ENCODE data around the gene ZNF415.

The ZNF415 gene

DNA sequence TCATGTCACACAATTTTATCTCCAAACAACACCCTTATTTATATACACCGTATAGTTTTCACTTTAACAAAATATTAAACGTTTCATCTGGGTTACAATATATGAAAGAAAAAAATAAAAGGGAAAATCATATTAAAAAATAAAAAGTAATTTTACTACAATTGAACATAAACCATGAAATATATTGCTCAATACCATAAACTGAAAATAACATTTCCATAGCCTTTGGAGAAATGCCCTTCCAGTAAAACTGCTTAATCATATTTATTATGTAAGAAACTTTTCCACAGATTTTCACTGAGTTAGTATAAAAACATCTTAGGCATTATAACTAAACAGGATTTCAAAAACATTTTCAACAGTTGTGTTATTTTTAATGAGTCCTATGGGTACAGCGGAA lies 27.6 kb upstream of the ZNF415 start:
- no peak for DNase-seq (ENCODE audit: low spot score)
- TF ChIP-seq, protein P1, sequence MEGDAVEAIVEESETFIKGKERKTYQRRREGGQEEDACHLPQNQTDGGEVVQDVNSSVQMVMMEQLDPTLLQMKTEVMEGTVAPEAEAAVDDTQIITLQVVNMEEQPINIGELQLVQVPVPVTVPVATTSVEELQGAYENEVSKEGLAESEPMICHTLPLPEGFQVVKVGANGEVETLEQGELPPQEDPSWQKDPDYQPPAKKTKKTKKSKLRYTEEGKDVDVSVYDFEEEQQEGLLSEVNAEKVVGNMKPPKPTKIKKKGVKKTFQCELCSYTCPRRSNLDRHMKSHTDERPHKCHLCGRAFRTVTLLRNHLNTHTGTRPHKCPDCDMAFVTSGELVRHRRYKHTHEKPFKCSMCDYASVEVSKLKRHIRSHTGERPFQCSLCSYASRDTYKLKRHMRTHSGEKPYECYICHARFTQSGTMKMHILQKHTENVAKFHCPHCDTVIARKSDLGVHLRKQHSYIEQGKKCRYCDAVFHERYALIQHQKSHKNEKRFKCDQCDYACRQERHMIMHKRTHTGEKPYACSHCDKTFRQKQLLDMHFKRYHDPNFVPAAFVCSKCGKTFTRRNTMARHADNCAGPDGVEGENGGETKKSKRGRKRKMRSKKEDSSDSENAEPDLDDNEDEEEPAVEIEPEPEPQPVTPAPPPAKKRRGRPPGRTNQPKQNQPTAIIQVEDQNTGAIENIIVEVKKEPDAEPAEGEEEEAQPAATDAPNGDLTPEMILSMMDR (conservative IDR thresholded peaks at IDR 0.05; ENCODE audit: low read depth), result no peak
- ChIA-PET POLR2A (ENCODE audit: low non-redundant PET) (no interaction called here), CTCF (no interaction called here)
- no peak overlapping the region for H3K27ac ChIP-seq

DNA sequence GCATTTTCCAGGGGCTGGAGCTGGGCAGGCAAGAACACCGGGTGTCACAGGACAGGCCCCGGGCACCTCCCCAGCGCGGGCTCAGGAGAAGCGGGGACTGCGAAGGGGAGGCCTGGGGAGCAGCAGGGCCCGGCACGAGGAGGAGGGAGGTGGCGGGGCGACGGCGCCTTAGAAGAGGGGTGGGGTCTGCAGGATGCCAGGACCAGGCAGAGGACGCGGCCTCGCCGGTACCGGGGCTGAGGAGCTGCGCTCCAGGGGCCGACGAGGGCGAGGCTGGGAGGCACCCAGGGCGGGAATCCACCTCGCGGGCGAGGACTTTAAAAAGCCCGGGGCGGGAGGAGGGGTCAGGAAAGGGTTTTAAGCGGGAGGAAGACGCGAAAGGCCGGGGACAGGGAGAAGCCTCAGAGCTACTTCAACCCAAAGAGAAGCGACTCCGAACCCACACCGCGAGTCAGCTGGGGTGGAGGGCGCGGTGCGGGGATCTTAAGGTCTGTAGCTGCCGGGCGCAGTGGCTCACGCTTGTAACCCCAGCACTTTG lies 25.5 kb upstream of the ZNF415 start:
- ChIA-PET CTCF (no interaction called here), POLR2A (ENCODE audit: low non-redundant PET) (no interaction called here)
- TF ChIP-seq, protein P1 (conservative IDR thresholded peaks at IDR 0.05; ENCODE audit: low read depth), result no peak
- peak; percentile 30 for DNase-seq (ENCODE audit: low spot score)
- H3K27ac ChIP-seq, result peak overlapping the region; percentile 50

DNA sequence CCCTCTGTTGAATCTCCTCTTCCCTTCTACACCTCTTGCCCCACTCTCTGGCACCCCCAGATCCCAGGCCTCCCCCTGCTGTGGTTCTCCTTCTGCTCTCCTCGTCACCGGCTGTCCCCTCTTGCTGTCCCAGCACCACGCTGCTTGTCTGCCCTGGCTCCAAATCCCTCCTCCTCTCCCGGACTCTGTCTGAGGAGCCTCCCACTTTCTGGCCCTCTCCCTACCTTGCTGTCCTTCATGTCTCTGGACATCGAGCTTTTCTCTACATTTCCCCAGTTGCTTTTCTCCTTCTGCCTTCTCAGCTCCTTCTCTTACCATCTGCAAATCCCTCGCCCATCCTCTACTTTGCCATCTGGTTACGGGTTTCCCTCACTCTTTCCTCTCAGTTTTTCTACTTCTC lies 24.9 kb upstream of the ZNF415 start:
- CTCF ChIA-PET, result no interaction called here
- no peak for DNase-seq (ENCODE audit: low spot score)
- TF ChIP-seq, protein P1 (conservative IDR thresholded peaks at IDR 0.05; ENCODE audit: low read depth), result no peak
- POLR2A ChIA-PET (ENCODE audit: low non-redundant PET), result no interaction called here
- peak overlapping the region; percentile 50 for H3K27ac ChIP-seq

DNA sequence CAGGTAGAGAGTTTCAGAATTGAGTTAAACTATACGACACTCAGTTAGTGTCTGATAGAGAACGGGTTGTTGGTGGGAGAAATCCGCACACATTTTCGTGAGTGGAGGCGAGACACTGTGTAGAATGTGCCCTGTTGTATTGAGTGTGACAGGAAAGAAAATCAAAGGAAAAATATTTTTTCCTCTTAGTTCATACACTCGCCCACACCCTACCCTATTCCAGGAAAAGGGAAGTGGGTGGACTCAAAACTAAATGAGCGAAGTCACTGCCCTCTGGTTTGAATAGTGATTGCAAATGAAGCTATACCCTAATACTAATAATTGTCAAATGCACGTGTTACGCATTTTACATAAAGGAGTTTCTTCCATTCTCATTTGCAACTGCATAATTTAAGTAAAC lies 24.1 kb upstream of the ZNF415 start:
- DNase-seq (ENCODE audit: low spot score), result no peak
- CTCF ChIA-PET, result no interaction called here
- POLR2A ChIA-PET (ENCODE audit: low non-redundant PET), result no interaction called here
- no peak overlapping the region for H3K27ac ChIP-seq
- TF ChIP-seq, protein P1 (conservative IDR thresholded peaks at IDR 0.05; ENCODE audit: low read depth), result no peak

DNA sequence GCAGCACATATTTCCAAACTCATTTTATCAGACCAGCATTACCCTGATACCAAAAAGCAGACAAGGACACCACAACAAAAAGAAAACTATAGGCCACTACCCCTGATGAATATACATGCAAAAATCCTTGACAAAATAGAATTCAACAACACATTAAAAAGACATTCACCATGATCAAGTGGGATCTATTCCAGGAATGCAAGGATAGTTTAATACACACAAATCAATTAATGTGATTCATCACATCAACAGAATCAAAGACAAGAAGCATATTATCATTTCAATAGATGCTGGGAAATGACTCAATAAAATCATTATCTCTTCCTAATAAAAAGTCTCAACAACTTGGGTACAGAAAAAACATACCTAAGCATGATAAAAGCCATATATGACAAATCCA lies 14.9 kb upstream of the ZNF415 start:
- H3K27ac ChIP-seq, result no peak overlapping the region
- CTCF ChIA-PET, result interaction anchor here (0.6 kb wide), 1 partner anchor 13 kb away, joined by 3 read pairs; no protein-coding TSS in a partner anchor
- DNase-seq (ENCODE audit: low spot score), result no peak
- POLR2A ChIA-PET (ENCODE audit: low non-redundant PET), result no interaction called here
- TF ChIP-seq, protein P1 (conservative IDR thresholded peaks at IDR 0.05; ENCODE audit: low read depth), result no peak

DNA sequence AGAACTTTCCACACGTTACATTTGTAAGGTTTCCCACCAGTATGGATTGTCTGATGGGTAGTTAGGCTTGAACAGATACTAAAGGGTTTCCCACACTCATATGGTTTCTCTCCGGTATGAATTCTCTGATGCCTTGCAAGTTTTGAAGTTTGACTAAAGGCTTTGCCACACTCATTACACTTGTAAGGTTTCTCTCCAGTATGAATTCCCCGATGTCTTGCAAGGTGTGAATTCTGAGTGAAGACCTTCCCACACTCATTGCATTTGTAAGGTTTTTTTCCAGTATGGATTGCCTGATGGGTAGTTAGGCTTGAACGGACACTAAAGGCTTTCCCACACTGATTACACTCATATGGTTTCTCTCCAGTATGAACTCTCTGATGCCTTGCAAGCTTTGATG lies 7.6 kb upstream of the ZNF415 start:
- ChIA-PET POLR2A (ENCODE audit: low non-redundant PET) (no interaction called here), CTCF (no interaction called here)
- H3K27ac ChIP-seq, result no peak overlapping the region
- TF ChIP-seq, protein P1 (conservative IDR thresholded peaks at IDR 0.05; ENCODE audit: low read depth), result no peak
- DNase-seq (ENCODE audit: low spot score), result no peak

DNA sequence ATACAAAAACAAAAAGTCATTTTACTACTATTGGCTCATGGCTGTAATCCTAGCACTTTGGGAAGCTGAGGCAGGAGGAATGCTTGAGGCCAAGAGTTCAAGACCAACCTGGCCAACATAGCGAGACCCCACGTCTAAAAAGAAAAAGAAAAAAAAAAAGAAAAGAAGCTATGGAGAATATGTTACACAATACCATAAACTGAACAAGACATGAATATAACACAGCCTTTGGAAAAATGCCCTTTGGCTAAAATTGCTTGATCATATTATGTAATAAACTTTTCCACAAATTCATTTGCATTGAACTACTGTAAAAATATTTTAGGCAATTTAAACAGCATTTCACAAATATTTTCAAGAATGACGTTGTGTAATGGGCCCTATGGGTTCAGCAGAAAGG lies 3.7 kb upstream of the ZNF415 start:
- TF ChIP-seq, protein P1 (conservative IDR thresholded peaks at IDR 0.05; ENCODE audit: low read depth), result no peak
- DNase-seq (ENCODE audit: low spot score), result no peak
- POLR2A ChIA-PET (ENCODE audit: low non-redundant PET), result no interaction called here
- no peak overlapping the region for H3K27ac ChIP-seq
- CTCF ChIA-PET, result no interaction called here
